Naive B cell (primary cell): Measurements from ENCODE around the gene TK1. TPM values are rescaled to one million over a fixed set of nuclear protein-coding genes. Genes with fewer than 3 reads are reported as not detected.
"Not testable (repeated sequence)": the region's sequence is repeated elsewhere in the genome, so short reads cannot be mapped to it uniquely, and the experiment has no call there.

ENCODE experiments used
- ATAC-seq, 2 donors: fragments of 150-1000 bp; cut with Tn5 transposase; 2 replicates each; pipeline ENCODE4 v1.10.0; 2021; ENCODE audit warnings: low read depth in 2 of 2, mild to moderate bottlenecking in 2 of 2, moderate library complexity in 2 of 2
- DNase-seq: peaks from one replicate; pipeline ENCODE4 v3.0.0; 2022
- H3K27ac Mint-ChIP-seq, 6 donors: one replicate each; pipeline ENCODE4 v1.8.0; 2020 to 2022; ENCODE audit warnings: mild to moderate bottlenecking in 6 of 6, mixed read lengths in 6 of 6, moderate library complexity in 5 of 6, inconsistent platforms in 2 of 6
- H3K27me3 Mint-ChIP-seq, 3 donors: one replicate each; pipeline ENCODE4 v1.8.0; 2021 to 2022; ENCODE audit warnings: mixed read lengths in 3 of 3, mild to moderate bottlenecking in 1 of 3
- H3K36me3 Mint-ChIP-seq, 2 donors: one replicate each; pipeline ENCODE4 v1.8.0; 2020 to 2022; ENCODE audit warnings: mixed read lengths in 2 of 2, inconsistent platforms in 1 of 2, mild to moderate bottlenecking in 1 of 2
- H3K4me1 Mint-ChIP-seq, 3 donors: one replicate each; pipeline ENCODE4 v1.8.0; 2020 to 2022; ENCODE audit warnings: mixed read lengths in 3 of 3, inconsistent platforms in 1 of 3, mild to moderate bottlenecking in 1 of 3, moderate library complexity in 1 of 3
- H3K4me3 Mint-ChIP-seq, 8 donors: one replicate each; pipeline ENCODE4 v1.8.0; 2020 to 2022; ENCODE audit warnings: mild to moderate bottlenecking in 8 of 8, mixed read lengths in 8 of 8, moderate library complexity in 8 of 8, inconsistent platforms in 2 of 8
- H3K9me3 Mint-ChIP-seq, 7 donors: one replicate each; pipeline ENCODE4 v1.8.0; 2020 to 2022; ENCODE audit warnings: mixed read lengths in 7 of 7, mild to moderate bottlenecking in 5 of 7, inconsistent platforms in 2 of 7, moderate library complexity in 1 of 7
- polyA plus RNA-seq, 6 donors: library from polyadenylated mRNA; unstranded; fragments of 300-500 nt; fragmentation: Illumina TruSeq; gene quantifications; one replicate each; pipeline ENCODE4 v1.2.3, GENCODE V29; 2021; ENCODE audit warnings: low read depth in 6 of 6

The TK1 gene
- polyA plus RNA-seq, 6 donors from 2014 or later, result 0.91 to 3.5 (median 2.1) TPM

DNA sequence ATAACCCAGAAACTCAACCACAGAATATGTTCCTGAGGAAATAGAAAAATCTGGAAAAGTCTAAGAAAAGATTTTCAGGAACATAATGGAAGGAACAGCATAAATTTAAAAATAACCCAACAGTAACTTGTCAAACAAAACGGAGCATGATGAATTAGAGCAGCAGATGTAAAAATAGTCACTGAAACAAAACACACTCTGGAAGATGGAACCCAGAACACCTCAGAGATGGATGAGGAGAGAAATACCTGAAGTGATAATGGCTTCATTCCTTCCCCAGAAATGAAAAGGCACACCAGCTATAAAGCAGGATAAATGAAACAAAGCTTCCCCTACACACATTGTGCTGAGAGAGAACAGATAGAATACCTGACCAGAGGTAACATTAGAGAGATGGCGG is 6.3 kb downstream of the TK1 start:
- Mint-ChIP-seq H3K36me3 (no peaks in the 10 kb centered on the region), H3K9me3 (no peaks in the 10 kb centered on the region), H3K4me3 (peak overlapping the region in 3 of 8 donors; percentile 6 to 44 (median 6)), H3K27ac (peak overlapping the region in 4 of 6 donors; percentile 17 to 68 (median 46)), H3K4me1 (peaks cover 24 to 35% (median 28%) of the 10 kb centered on the region in 3 donors), H3K27me3 (no peaks in the 10 kb centered on the region)
- no peak for ATAC-seq
- DNase-seq, result no peak

DNA sequence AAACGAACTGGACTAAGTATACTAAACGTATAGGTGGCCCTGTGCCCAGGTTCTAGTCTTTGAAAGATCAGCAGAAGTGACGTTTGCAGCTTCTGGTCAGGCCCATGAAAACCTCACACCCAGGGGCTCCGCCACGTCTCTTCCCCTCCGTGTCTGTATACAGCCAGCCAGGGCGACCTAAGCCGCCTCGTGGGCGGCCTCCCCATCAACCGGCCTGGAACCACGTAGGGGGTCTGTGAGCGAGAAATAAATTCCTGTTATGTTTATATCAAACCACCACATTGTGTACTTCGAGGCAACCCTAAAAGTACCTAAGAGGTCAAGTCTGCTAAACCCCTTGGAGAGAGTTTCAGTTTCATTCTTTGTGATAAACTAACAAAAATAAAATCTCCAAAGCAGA is 6.8 kb downstream of the TK1 start:
- Mint-ChIP-seq H3K4me1 (peaks cover 28 to 39% (median 33%) of the 10 kb centered on the region in 3 donors), H3K9me3 (no peaks in the 10 kb centered on the region), H3K36me3 (no peaks in the 10 kb centered on the region), H3K4me3 (peak overlapping the region in 3 of 8 donors; percentile 6 to 44 (median 6)), H3K27me3 (no peaks in the 10 kb centered on the region), H3K27ac (peak overlapping the region in 4 of 6 donors; percentile 17 to 68 (median 46))
- ATAC-seq (peak in 1 of 2 donors; percentile 20), DNase-seq (no peak)

- ATAC-seq, result no peak
- no peak for DNase-seq
- no peaks in the 10 kb centered on the region for H3K9me3 Mint-ChIP-seq
- H3K36me3 Mint-ChIP-seq, result peaks cover 0 to under 1% of the 10 kb centered on the region in 2 donors
- peaks cover 34 to 44% (median 37%) of the 10 kb centered on the region in 3 donors for H3K4me1 Mint-ChIP-seq
- peak overlapping the region in 2 of 8 donors; percentile 10 to 16 for H3K4me3 Mint-ChIP-seq
- peak overlapping the region in 1 of 6 donors; percentile 34 for H3K27ac Mint-ChIP-seq
- no peaks in the 10 kb centered on the region for H3K27me3 Mint-ChIP-seq
These were observed 7.5 kb downstream of the TK1 start for GRCh38 chr17:78179372-78179771.

GRCh38 chr17:78176548-78177025 is 10.3 kb downstream of the TK1 start:
- Mint-ChIP-seq H3K27ac (peak overlapping the region; percentile 26 to 94 (median 68)), H3K9me3 (no peaks in the 10 kb centered on the region), H3K4me3 (peak overlapping the region in 6 of 8 donors; percentile 27 to 76 (median 38)), H3K36me3 (peaks cover 0 to 12% of the 10 kb centered on the region in 2 donors), H3K27me3 (no peaks in the 10 kb centered on the region), H3K4me1 (peaks cover 61 to 72% (median 62%) of the 10 kb centered on the region in 3 donors)
- peak; percentile 79 for DNase-seq
- peak; percentile 53 to 70 for ATAC-seq

- H3K9me3 Mint-ChIP-seq, result no peaks in the 10 kb centered on the region
- DNase-seq (no peak), ATAC-seq (no peak)
- peak overlapping the region in 6 of 8 donors; percentile 8 to 76 (median 50) for H3K4me3 Mint-ChIP-seq
- H3K4me1 Mint-ChIP-seq, result peaks cover 68 to 77% (median 70%) of the 10 kb centered on the region in 3 donors
- H3K36me3 Mint-ChIP-seq, result peaks cover 0 to 12% of the 10 kb centered on the region in 2 donors
- peak overlapping the region in 5 of 6 donors; percentile 9 to 94 (median 81) for H3K27ac Mint-ChIP-seq
- H3K27me3 Mint-ChIP-seq, result no peaks in the 10 kb centered on the region
These were observed 11.2 kb downstream of the TK1 start for GRCh38 chr17:78175643-78175981.

DNA sequence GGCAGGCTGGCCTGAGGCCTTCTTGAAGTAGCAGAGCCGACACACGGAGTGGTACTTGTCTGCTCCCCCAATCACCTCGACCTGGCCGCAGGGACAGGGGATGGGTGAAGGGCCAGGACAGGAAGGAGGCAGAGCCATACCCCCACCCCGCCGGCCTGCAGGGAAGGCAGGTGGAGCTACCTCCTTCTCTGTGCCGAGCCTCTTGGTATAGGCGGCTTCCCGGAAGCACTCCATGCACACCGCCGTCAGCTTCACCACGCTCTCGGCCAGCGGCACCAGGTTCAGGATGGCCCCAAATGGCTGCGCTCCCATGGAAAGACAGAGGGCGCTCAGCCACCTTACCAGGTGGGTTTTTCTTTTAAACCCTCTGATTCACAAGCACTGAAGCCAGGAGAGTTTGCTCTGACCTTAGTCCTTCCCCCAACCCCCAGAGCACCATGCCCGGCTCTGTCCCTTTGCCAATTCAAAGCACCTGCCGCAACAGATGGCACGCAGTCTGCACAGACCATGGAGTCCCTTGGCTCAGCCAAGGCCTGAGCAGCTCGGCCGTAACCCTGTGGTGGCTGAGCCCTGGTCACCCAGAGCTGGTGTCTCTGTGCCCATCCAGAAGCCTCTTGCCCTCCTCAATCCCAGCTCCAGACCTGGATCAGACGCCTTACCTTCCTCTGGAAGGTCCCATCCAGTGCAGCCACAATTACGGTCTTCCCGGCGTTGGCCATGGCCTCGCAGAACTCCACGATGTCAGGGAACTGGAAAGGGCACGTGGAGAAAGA is 11.8 kb downstream of the TK1 start:
- Mint-ChIP-seq H3K4me3 (peak overlapping the region in 6 of 8 donors; percentile 37 to 92 (median 82)), H3K27ac (peak overlapping the region in 4 of 6 donors; percentile 37 to 94 (median 63))
- ATAC-seq, result no peak

GRCh38 chr17:78174346-78174869 is 12.4 kb downstream of the TK1 start:
- no peaks in the 10 kb centered on the region for H3K9me3 Mint-ChIP-seq
- ATAC-seq (peak; percentile 21 to 32), DNase-seq (no peak)
- peak overlapping the region; percentile 94 to 99 (median 98) for H3K27ac Mint-ChIP-seq
- H3K27me3 Mint-ChIP-seq, result no peaks in the 10 kb centered on the region
- H3K4me1 Mint-ChIP-seq, result peaks cover 66 to 80% (median 77%) of the 10 kb centered on the region in 3 donors
- peaks cover 0 to 12% of the 10 kb centered on the region in 2 donors for H3K36me3 Mint-ChIP-seq
- peak overlapping the region in 7 of 8 donors; percentile 76 to 92 (median 87) for H3K4me3 Mint-ChIP-seq

More for the DNA sequence above, 11.8 kb downstream of the TK1 start:
- Mint-ChIP-seq H3K36me3 (peaks cover 0 to 12% of the 10 kb centered on the region in 2 donors), H3K4me1 (peaks cover 66 to 76% (median 71%) of the 10 kb centered on the region in 3 donors), H3K27me3 (no peaks in the 10 kb centered on the region), H3K9me3 (no peaks in the 10 kb centered on the region)
- no peak for DNase-seq

DNA sequence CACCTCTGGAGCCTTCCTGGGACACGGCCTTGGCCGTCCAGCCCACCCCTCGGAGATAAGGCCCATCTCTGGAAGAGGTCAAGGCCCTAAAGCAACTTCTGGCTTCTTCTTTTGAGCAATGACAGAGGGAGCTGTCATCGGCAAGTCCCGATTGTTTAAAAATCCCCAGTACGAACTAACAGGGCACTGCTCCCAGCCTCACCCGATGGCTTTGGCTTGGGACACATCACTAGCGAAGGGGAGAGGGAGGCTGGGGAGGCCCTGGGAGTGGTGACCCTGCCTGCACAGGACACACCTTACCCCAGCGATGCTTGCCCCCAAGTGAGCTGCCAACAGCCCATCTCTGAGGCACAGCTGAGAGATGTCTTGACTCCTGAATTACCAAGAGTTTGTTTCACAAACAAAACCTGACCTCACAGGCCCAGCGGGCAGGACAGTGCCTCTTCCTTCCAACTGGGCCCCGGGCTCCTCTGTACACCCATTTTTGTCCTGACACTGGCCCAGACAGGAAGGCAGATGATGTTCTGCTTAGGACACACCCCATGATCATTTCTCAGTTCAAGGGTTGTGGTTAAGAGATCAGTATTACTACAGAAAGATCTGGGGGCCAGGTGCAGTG is 13.6 kb downstream of the TK1 start:
- no peaks in the 10 kb centered on the region for H3K27me3 Mint-ChIP-seq
- H3K36me3 Mint-ChIP-seq, result peaks cover 0 to 12% of the 10 kb centered on the region in 2 donors
- H3K4me3 Mint-ChIP-seq, result peak overlapping the region; percentile 76 to 92 (median 87)
- DNase-seq (peak; percentile 64), ATAC-seq (peak; percentile 35 to 48)
- H3K4me1 Mint-ChIP-seq, result peaks cover 66 to 81% (median 76%) of the 10 kb centered on the region in 3 donors
- H3K27ac Mint-ChIP-seq, result peak overlapping the region; percentile 94 to 99 (median 98)
- no peaks in the 10 kb centered on the region for H3K9me3 Mint-ChIP-seq

DNA sequence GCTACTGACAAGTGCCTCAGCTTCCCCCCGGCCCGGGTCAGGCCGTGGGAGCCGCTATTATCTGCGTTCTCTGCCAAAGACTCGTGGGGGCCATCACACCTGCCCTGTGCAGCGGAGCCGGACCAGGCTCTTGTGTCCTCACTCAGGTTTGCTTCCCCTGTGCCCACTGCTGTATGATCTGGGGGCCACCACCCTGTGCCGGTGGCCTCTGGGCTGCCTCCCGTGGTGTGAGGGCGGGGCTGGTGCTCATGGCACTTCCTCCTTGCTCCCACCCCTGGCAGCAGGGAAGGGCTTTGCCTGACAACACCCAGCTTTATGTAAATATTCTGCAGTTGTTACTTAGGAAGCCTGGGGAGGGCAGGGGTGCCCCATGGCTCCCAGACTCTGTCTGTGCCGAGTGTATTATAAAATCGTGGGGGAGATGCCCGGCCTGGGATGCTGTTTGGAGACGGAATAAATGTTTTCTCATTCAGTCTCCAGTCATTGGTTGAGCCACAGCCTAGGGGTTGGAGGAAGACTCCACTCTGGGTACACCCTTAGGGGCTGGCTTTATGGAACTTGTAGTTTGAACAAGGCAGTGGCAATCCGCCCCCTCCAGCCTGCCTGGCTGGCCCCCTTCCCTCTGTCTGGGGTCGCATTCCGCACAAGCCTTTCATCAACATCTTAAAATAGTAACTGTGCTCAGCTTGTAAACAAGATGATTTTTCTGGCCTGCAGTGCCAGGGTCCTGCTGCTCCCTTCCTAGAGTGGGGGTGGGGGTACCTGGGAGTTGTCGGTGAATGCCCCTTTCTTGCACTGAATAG is 14.4 kb downstream of the TK1 start:
- H3K36me3 Mint-ChIP-seq, result peaks cover 0 to 12% of the 10 kb centered on the region in 2 donors
- H3K4me1 Mint-ChIP-seq, result peaks cover 70 to 85% (median 81%) of the 10 kb centered on the region in 3 donors
- peak; percentile 47 for DNase-seq
- ATAC-seq, result no peak
- peak overlapping the region; percentile 76 to 92 (median 87) for H3K4me3 Mint-ChIP-seq
- H3K9me3 Mint-ChIP-seq, result no peaks in the 10 kb centered on the region
- H3K27ac Mint-ChIP-seq, result peak overlapping the region; percentile 90 to 99 (median 96)
- no peaks in the 10 kb centered on the region for H3K27me3 Mint-ChIP-seq

DNA sequence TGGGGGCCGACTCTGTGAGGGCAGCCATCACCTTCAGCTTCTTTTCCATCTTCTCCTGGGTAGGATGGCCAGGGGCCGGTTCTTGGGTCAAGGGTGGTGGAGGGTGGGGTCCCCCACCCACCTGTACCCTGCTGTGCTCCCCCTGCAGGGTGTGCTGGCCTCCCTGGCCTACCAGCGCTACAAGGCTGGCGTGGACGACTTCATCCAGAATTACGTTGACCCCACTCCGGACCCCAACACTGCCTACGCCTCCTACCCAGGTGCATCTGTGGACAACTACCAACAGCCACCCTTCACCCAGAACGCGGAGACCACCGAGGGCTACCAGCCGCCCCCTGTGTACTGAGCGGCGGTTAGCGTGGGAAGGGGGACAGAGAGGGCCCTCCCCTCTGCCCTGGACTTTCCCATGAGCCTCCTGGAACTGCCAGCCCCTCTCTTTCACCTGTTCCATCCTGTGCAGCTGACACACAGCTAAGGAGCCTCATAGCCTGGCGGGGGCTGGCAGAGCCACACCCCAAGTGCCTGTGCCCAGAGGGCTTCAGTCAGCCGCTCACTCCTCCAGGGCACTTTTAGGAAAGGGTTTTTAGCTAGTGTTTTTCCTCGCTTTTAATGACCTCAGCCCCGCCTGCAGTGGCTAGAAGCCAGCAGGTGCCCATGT is 15.1 kb downstream of the TK1 start:
- peaks cover 65 to 80% (median 75%) of the 10 kb centered on the region in 3 donors for H3K4me1 Mint-ChIP-seq
- H3K4me3 Mint-ChIP-seq, result peak overlapping the region; percentile 63 to 92 (median 87)
- H3K36me3 Mint-ChIP-seq, result peaks cover 0 to 12% of the 10 kb centered on the region in 2 donors

DNA sequence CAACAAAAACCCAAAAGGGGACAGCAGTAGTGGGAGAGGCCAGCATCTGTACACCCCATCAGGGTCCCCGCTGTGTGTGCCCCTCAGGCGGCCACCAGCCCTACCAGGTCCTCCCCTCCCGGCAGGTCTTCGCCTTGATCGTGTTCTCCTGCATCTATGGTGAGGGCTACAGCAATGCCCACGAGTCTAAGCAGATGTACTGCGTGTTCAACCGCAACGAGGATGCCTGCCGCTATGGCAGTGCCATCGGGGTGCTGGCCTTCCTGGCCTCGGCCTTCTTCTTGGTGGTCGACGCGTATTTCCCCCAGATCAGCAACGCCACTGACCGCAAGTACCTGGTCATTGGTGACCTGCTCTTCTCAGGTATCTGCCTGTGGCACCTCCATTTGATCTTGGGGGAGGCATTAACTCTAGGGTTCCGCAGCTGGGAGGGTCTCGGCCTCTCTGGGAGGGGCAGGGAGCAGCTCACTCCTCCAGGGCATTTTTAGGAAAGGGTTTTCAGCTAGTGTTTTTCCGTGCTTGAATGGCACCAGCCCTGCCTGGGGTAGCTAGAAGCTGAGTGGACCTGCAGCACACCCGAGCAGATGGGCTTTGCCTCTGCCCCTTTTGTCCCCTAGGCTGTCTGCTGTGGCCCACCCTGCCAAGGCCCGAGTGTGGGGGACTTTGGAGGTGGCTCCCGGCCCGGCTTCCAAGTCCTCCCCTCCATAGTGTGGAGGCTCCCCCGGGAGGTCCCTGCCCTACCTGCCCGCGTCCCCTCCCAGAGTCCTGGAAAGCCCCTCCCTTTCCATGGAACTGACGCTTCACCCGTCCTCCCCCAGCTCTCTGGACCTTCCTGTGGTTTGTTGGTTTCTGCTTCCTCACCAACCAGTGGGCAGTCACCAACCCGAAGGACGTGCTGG is 15.9 kb downstream of the TK1 start:
- Mint-ChIP-seq H3K4me1 (peaks cover 58 to 72% (median 67%) of the 10 kb centered on the region in 3 donors), H3K4me3 (peak overlapping the region; percentile 68 to 92 (median 82)), H3K36me3 (peaks cover 0 to 12% of the 10 kb centered on the region in 2 donors), H3K27ac (peak overlapping the region; percentile 56 to 99 (median 92)), H3K9me3 (no peaks in the 10 kb centered on the region), H3K27me3 (no peaks in the 10 kb centered on the region)
- ATAC-seq (no peak), DNase-seq (no peak)

More for the DNA sequence above, 15.1 kb downstream of the TK1 start:
- not testable (repeated sequence) for H3K9me3 Mint-ChIP-seq, H3K27me3 Mint-ChIP-seq, ATAC-seq, DNase-seq
- peak overlapping the region; percentile 90 to 99 (median 96) for H3K27ac Mint-ChIP-seq
